ENCODE data around the gene ADGRD2.
"Not testable (repeated sequence)": the region's sequence is repeated elsewhere in the genome, so short reads cannot be mapped to it uniquely, and the experiment has no call there.

The ADGRD2 gene

DNA sequence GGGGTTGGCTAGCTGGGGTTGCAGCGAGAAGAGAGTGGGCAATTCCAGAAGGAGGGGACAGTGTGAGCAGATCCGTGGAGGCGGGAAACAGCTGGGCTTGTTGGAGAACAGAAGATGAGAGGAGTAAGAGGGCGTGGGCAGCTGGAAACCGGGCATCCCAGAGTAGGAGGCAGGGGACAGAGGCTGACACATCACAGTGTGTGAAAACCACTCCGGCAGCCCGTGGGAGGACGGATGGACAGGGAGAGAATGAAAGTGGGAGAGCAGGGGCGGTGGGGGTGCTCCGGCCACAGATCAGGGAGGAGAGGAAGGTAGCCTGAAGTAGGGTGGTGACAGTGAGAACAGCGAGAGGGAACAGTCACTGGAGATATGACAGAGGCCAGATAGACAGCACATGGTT lies 26.7 kb upstream of the ADGRD2 start:
- H3K4me3 ChIP-seq (ENCODE audit: low read depth, low read length) = no peak overlapping the region
- TF ChIP-seq, protein P1, sequence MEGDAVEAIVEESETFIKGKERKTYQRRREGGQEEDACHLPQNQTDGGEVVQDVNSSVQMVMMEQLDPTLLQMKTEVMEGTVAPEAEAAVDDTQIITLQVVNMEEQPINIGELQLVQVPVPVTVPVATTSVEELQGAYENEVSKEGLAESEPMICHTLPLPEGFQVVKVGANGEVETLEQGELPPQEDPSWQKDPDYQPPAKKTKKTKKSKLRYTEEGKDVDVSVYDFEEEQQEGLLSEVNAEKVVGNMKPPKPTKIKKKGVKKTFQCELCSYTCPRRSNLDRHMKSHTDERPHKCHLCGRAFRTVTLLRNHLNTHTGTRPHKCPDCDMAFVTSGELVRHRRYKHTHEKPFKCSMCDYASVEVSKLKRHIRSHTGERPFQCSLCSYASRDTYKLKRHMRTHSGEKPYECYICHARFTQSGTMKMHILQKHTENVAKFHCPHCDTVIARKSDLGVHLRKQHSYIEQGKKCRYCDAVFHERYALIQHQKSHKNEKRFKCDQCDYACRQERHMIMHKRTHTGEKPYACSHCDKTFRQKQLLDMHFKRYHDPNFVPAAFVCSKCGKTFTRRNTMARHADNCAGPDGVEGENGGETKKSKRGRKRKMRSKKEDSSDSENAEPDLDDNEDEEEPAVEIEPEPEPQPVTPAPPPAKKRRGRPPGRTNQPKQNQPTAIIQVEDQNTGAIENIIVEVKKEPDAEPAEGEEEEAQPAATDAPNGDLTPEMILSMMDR (IDR thresholded peaks at IDR 0.05; ENCODE audit: borderline replicate concordance, insufficient read depth, low read depth, low read length) = no peak

DNA sequence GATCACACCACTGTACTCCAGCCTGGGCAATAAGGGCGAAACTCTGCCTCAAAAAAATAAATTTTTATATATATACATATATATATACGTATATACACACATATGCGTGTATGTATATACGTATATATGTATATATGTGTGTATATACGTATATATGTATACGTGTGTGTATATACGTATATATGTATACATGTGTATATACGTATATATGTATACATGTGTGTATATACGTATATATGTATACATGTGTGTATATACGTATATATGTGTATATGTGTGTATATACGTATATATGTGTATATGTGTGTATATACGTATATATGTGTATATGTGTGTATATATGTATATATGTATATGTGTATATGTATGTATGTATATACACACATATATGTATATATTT lies 24.5 kb upstream of the ADGRD2 start:
- H3K4me3 ChIP-seq (ENCODE audit: low read depth, low read length) = not testable (repeated sequence)

DNA sequence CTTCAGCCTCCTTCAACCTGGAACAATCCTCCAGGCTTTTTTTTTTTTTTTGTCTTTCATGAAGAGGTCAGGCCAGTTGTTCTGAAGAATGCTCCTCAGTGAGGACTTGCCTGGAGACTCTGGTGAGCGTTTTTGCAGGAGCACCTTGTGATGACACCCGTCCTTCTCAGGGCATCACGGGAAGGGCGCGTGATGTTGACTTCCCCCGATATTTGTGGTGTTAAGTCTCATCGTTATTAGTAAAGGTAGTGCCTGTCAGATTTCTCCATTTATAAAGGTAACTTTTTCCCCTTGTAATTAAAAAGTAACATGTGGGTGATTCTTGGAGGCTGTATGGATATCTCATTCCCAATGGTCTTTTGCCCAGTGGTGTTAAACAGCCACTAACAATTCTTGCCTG lies 23.9 kb upstream of the ADGRD2 start:
- TF ChIP-seq, protein P1 (IDR thresholded peaks at IDR 0.05; ENCODE audit: borderline replicate concordance, insufficient read depth, low read depth, low read length) = no peak

DNA sequence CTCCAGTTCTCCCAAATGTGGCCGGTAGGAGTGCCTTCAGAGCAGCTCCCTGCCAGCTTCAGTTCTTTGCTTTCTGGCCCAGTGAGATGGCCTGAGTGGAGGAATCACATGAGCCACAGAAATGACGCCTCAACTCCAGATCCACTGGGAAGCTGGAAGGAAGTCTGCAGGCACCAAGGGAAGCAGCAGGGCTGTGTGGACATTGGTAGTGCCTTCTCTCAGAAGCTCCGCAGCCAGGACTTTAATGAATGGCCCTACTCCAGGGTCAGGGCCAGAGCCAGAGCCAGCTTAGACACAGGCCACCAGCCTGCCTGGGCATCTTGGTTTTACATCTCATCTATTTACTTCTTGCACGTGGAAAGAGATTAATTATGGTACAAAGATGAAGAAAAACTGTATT lies 23.0 kb upstream of the ADGRD2 start:
- TF ChIP-seq, protein P1 (IDR thresholded peaks at IDR 0.05; ENCODE audit: borderline replicate concordance, insufficient read depth, low read depth, low read length) = no peak

More for the DNA sequence above, 23.9 kb upstream of the ADGRD2 start:
- H3K4me3 ChIP-seq (ENCODE audit: low read depth, low read length) = no peak overlapping the region

DNA sequence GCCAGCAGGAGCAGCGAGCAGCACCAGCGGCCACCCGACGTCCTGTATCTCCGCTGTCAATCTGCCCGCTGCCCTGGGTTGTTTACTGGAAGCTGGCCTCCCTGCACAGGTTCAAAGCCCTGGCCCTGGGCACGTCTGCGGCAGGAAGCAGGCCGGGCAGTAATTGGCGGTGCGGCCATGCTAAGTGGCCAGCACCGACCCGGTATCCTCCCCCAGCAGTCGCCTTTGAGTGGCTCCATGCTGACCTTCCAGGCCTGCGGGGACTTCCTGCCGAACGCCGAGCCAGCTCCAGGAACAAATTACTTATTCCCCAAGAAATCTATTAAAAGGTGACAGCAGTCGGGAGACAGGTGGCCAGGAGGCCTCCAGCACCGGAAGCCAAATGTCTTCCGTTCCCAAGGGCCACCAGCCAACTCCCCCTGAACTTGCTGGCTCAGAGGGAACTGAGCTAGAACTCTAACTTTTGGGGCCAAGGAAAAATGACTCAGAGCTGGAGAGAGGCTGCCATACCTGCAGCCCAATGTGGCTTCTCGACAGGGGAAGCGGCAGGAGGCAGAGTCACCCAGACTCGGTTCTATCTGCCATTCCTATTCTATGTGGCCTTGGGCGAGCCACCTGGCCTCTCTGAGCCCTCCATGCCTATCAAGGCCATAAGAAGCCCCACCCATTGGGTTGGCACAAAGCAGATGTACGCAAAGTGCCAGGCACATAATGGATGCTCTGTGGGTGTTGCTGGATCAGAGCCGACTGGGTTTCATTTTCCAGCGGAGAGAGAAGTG lies 21.3 kb upstream of the ADGRD2 start:
- TF ChIP-seq, protein P1 (IDR thresholded peaks at IDR 0.05; ENCODE audit: borderline replicate concordance, insufficient read depth, low read depth, low read length) = no peak
- no peak overlapping the region for H3K4me3 ChIP-seq (ENCODE audit: low read depth, low read length)

More for the DNA sequence above, 23.0 kb upstream of the ADGRD2 start:
- H3K4me3 ChIP-seq (ENCODE audit: low read depth, low read length) = no peak overlapping the region

DNA sequence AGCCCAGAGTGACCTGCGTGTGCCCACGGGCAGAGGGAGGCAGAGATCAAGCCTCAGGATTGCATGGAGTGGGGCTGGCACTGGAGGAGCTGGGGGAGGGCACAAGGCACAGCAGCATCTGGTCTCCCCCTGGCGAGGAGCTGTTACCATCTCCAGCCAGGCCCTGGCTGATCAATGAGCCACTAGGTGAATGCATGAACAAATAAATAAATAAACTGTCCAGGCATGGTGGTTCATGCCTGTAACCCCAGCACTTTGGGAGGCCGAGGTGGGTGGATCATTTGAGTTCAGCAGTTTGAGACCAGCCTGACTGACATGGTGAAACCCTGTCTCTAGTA lies 20.8 kb upstream of the ADGRD2 start:
- no peak overlapping the region for H3K4me3 ChIP-seq (ENCODE audit: low read depth, low read length)
- TF ChIP-seq, protein P1 (IDR thresholded peaks at IDR 0.05; ENCODE audit: borderline replicate concordance, insufficient read depth, low read depth, low read length) = no peak

DNA sequence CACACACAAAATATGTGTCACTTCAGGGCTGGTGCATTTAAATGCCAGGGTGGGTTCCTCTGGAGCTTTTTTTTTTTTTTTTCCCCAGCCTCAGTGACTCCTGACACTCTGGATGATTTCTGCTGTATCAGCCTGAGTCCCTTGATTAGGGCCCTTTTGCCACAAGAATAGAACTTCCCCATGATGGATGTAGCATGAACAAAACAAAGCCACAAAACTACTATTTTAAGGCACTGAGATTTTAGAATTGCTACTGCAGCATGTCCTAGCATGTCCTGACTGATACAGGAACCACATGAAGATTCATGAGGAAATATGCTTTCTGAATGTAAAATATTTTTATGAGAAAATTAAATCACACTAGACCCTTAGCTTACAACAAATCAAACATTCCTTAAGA lies 13.9 kb upstream of the ADGRD2 start:
- TF ChIP-seq, protein P1 (IDR thresholded peaks at IDR 0.05; ENCODE audit: borderline replicate concordance, insufficient read depth, low read depth, low read length) = no peak
- no peak overlapping the region for H3K4me3 ChIP-seq (ENCODE audit: low read depth, low read length)

Measured in GM12875 (cell line).